GM18868 (cell line): ENCODE data around the gene WDR72.
"Not testable (repeated sequence)": the region's sequence is repeated elsewhere in the genome, so short reads cannot be mapped to it uniquely, and the experiment has no call there.

ENCODE experiments used
- ATAC-seq: cut with Tn5 transposase; IDR thresholded peaks from one replicate; pipeline ENCODE4 v1.9.1; 2021; ENCODE audit warnings: mild to moderate bottlenecking, moderate library complexity; ENCODE audit not compliant: unreplicated experiment

The WDR72 gene

DNA sequence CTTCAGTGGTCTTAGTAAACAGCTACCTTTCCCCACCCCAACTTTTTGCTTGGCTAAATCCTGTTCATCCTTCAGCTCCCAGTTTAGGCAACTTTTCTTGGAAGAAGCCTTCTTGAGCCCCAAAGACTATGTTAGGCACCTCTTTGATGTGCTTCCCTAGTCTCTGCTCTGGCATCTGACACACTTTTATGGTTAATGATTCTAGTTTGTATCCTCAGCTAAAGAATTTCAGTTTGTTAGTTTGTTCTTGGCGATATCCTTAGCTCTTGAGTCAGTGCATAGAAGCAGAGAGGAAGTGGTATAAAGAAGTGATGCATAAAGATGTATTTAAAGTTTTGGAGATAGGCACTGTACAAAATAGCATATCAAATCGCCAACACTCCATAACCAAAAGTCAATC lies 168.4 kb downstream of the WDR72 start:
- ATAC-seq = no peak

GRCh38 chr15:53590380-53590779 lies 169.1 kb downstream of the WDR72 start:
- no peak for ATAC-seq

- ATAC-seq = no peak
Observed at GRCh38 chr15:53589520-53590057, 169.9 kb downstream of the WDR72 start.

DNA sequence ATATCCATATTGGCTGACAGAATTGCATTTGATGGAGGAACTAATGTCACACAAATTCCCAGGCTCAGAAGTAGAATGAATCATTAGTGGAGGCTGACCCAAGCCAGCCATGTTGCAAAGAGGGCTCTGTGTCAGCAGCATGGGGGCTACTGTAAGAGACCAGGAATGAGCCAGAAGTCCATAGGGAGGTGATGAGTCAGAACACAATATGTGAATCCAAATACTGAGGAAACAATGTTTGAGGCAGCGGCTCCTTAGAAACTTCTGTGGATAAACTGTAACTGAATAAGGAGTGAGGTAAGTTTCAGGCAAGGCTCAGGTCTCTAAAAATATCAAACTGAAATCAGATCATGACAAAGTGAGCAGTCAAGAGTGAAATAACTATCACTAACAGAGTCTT lies 170.7 kb downstream of the WDR72 start:
- no peak for ATAC-seq

DNA sequence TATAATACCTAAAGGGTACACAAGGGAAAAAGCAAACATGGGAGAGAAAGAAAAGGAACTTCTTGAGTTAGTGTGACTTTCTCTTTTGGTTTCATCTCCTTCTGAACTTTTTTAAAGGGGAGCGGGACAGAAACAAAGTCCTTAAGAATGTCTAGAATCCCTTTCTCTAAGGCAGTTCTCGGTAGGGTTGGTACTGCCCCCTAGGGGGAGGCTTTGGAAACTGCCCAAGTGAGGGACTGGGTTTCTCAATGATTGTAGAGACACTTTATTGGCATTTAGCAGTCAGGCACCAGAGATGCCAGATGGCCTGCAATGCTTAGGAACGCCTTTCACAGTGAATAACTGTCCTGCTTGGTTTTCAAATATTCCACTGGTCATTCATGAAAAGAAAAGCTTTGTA lies 172.7 kb downstream of the WDR72 start:
- peak; percentile 90 for ATAC-seq

- ATAC-seq = no peak
Observed at GRCh38 chr15:53581513-53581912, 177.9 kb downstream of the WDR72 start.

- ATAC-seq = no peak
Observed at GRCh38 chr15:53580366-53580765, 179.1 kb downstream of the WDR72 start.

DNA sequence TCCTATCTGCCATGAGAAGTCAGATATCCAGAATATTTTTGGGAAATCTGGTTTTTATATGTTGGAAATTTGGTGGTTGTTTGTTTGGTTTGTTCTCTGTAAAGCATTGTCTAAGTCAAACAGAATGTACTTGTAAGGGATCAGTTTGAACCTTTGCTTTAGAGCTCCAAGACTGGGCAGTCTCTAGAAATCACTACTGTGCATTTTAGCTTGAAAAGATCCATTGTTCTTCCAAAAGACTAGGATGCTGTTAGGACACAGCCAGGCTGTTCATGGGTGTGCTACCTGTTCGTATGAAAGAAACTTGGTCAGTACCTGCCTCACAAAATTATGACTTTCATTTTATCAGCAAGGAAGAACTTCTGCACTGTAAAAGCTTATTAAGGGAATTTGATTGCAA lies 182.6 kb downstream of the WDR72 start:
- no peak for ATAC-seq

DNA sequence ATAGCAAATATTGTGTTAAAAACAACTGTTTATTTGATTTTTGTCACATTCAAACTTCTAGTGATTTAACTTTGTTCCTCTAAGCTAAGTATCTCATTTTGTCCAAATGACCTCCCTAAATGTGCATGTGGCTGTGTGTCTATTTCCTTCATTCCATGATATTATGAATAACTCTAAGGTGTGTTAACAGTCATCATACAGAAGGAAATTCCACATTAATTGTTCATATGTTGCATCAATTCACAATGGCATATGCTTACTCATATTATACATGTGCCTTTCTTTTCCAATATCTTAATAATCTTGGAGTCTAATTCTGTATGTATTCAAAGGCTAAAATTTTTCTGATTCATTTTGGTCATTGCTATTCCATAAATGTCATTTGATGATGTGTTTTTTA lies 186.4 kb downstream of the WDR72 start:
- no peak for ATAC-seq

- no peak for ATAC-seq
Observed at GRCh38 chr15:53569751-53570480, 189.5 kb downstream of the WDR72 start.

GRCh38 chr15:53566912-53567311 lies 192.6 kb downstream of the WDR72 start:
- no peak for ATAC-seq

GRCh38 chr15:53565721-53566120 lies 193.7 kb downstream of the WDR72 start:
- no peak for ATAC-seq

GRCh38 chr15:53564647-53565046 lies 194.8 kb downstream of the WDR72 start:
- no peak for ATAC-seq

DNA sequence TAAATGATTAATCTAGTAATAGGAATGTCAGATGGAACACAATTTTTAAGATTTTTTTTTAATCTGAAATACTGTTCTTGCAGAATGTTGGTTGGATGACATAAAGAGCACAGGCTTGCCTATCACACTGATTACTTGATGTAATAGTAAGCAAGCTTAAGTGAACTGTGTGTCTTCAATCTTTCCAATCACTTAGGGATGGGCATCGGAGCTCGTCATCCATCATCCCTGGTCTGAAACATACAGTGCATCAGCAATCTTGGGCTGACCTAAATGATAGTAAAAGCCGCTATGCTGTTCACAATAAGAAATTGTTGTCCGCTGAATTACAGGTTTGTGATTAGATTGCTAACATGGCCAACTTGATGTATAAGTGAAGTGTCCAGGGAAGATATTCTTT lies 195.8 kb downstream of the WDR72 start:
- no peak for ATAC-seq

DNA sequence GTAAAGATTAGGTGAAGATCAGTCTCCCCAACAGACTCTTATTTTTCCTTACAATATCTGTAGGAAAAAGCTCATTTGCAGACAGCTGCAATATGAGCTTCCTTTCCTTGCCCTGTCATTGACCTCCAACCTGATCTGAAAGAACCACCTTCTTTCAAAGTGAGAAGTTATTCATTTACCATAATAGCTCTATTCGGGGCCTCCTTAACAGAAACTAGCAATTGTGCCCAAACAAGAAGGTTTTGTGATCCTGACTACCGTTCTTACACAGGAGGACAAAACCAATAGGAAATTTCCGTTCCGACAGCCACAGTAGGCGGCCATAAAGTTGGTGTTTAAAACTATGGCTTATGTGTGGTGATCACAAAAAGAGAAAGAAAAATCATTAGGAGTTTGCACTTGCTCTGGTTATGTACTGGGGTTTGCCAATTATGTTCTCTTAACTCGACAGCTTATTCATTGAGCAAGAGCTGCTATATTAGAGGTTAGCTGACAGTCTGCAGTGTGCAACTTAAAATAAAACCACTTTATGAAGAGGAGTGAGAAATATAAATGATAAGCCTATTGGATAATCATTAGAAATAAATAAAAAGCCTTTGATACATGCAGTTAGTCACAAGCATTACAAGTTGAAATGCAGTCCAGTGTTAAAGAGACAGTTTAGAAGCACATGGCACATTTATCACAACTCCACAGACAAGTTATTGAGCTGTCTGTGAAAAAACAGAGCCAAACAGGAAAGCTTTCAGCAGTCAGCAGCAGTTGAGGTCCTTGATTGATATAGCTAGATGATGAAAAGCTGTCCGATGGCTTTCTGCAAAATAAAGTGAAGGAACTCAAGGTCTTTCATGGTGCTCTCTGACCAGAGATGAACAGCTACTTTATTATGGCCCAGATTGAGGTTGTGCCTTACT lies 199.8 kb downstream of the WDR72 start:
- ATAC-seq = no peak

GRCh38 chr15:53558384-53558783 lies 201.1 kb downstream of the WDR72 start:
- no peak for ATAC-seq

DNA sequence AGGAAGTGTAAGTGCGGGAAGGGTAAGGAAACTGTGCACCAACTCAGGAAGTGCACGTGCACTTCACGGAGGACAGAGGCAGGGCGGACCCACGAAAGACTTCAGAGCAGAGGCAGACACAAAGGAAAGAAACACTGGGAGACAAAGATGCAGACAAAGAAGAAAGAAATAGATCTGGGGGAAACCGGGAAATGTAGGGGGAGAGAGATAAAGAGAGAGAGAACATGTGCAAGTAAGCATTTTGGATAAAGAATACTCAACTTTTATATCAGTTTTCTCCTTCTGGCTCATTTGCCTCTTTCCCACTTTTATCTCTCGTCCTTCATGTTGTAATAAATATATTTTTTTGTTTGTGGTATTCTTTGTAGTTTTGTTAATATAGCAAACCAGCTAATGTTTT lies 204.2 kb downstream of the WDR72 start:
- ATAC-seq = no peak

- ATAC-seq = no peak
Observed at GRCh38 chr15:53549697-53550305, 209.7 kb downstream of the WDR72 start.

- ATAC-seq = no peak
Observed at GRCh38 chr15:53548236-53548635, 211.2 kb downstream of the WDR72 start.

DNA sequence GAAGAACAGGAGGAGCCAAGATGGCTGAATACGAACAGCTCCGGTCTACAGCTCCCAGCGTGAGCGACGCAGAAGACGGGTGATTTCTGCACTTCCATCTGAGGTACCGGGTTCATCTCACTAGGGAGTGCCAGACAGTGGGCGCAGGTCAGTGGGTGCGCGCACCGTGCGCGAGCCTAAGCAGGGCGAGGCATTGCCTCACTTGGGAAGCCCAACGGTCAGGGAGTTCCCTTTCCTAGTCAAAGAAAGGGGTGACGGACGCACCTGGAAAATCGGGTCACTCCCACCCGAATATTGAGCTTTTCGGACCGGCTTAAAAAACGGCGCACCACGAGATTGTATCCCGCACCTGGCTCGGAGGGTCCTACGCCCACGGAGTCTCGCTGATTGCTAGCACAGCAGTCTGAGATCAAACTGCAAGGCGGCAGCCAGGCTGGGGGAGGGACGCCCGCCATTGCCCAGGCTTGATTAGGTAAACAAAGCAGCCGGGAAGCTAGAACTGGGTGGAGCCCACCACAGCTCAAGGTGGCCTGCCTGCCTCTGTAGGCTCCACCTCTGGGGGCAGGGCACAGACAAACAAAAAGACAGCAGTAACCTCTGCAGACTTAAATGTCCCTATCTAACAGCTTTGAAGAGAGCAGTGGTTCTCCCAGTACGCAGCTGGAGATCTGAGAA lies 218.7 kb downstream of the WDR72 start:
- ATAC-seq = not testable (repeated sequence)

DNA sequence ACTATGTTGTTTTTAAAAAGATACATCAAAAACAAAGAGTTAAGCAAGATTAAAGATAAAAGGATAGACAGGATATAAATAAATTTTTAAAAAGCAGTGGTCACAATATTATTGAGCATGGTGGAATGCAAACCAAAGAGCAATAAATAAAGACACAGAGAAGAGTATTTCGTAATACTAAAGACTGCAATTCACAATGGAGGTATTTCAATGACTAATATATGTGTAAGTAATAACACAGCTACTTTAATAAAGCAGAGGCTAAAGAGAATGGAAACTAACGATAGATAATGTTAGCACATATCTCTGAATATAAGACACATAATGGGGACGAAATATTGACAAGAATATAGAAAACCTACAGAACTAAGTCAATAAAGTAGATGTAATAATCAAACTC lies 219.6 kb downstream of the WDR72 start:
- ATAC-seq = no peak
